ENCODE data around the gene WFDC2.

WFDC2 gene

GRCh38 chr20:45497971-45498494 lies 28.5 kb downstream of the WFDC2 start:
- POLR2A ChIA-PET, result no interaction called here
- no peaks in the 10 kb centered on the region for H3K4me1 ChIP-seq (ENCODE audit: control insufficient read depth, insufficient read depth, low read length)
- no peaks in the 10 kb centered on the region for H3K36me3 ChIP-seq (ENCODE audit: control insufficient read depth in 2 of 2, insufficient read depth in 1 of 2, low read length in 2 of 2)
- no peak overlapping the region for H3K4me3 ChIP-seq (ENCODE audit: low read depth, low read length)
- H3K9me3 ChIP-seq (ENCODE audit: control insufficient read depth, insufficient read depth, low read depth, low read length), result no peaks in the 10 kb centered on the region
- CTCF ChIA-PET, result interaction anchor here (1.1 kb wide), 1 partner anchor 12 kb away, joined by 5 read pairs; no protein-coding TSS in a partner anchor
- no peak overlapping the region for H3K27ac ChIP-seq (ENCODE audit: extremely low read depth, low read depth, low read length)
- no peak for TF ChIP-seq ZNF335 (tag by site-specific recombination; conservative IDR thresholded peaks at IDR 0.05)
- TF ChIP-seq ZIC2 (tag by site-specific recombination; IDR thresholded peaks at IDR 0.05), result 0 out of 2 replicates have a peak, but pooled peaks have one; percentile 30

DNA sequence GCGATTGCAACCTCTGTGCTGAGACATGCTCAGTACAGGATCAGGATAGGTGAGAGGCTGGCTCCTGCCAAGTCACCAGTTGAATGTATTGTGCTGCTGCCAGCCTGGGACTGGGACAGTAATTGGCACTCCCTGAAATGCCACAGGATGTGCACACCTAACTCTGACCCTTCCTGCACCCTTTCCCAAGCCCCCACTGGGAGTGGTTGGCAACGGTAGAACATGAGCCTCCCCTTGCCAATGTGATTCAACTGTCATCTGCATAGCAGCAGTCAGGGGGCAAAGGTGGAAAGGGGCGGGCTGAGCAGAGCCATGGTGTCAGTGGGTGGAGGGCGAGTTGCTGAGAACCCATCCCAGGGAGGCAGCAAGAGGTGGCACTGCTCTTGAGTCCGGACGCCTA lies 30.5 kb downstream of the WFDC2 start:
- POLR2A ChIA-PET, result no interaction called here
- H3K4me3 ChIP-seq (ENCODE audit: low read depth, low read length), result no peak overlapping the region
- no peaks in the 10 kb centered on the region for H3K9me3 ChIP-seq (ENCODE audit: control insufficient read depth, insufficient read depth, low read depth, low read length)
- CTCF ChIA-PET, result interaction anchor here (0.6 kb wide), 1 partner anchor 336 kb away, joined by 4 read pairs; no protein-coding TSS in a partner anchor
- H3K27ac ChIP-seq (ENCODE audit: extremely low read depth, low read depth, low read length), result no peak overlapping the region
- H3K36me3 ChIP-seq (ENCODE audit: control insufficient read depth in 2 of 2, insufficient read depth in 1 of 2, low read length in 2 of 2), result no peaks in the 10 kb centered on the region
- no peaks in the 10 kb centered on the region for H3K4me1 ChIP-seq (ENCODE audit: control insufficient read depth, insufficient read depth, low read length)
- no peak for TF ChIP-seq KLF1 (tag by site-specific recombination; IDR thresholded peaks at IDR 0.05)
- TF ChIP-seq KLF10 (tag by site-specific recombination; IDR thresholded peaks at IDR 0.05), result no peak
- TF ChIP-seq, protein P1, sequence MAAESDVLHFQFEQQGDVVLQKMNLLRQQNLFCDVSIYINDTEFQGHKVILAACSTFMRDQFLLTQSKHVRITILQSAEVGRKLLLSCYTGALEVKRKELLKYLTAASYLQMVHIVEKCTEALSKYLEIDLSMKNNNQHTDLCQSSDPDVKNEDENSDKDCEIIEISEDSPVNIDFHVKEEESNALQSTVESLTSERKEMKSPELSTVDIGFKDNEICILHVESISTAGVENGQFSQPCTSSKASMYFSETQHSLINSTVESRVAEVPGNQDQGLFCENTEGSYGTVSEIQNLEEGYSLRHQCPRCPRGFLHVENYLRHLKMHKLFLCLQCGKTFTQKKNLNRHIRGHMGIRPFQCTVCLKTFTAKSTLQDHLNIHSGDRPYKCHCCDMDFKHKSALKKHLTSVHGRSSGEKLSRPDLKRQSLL (tag by site-specific recombination; IDR thresholded peaks at IDR 0.05), result no peak
- no peak for TF ChIP-seq ZNF48 (tag by site-specific recombination; IDR thresholded peaks at IDR 0.05)
- TF ChIP-seq ZNF610 (tag by site-specific recombination; IDR thresholded peaks at IDR 0.05; ENCODE audit: borderline replicate concordance), result no peak
- TF ChIP-seq ZBTB49 (tag by site-specific recombination; IDR thresholded peaks at IDR 0.05; ENCODE audit: low read depth), result no peak
- no peak for TF ChIP-seq GFI1B (tag by site-specific recombination; IDR thresholded peaks at IDR 0.05)
- TF ChIP-seq ZNF785 (tag by site-specific recombination; IDR thresholded peaks at IDR 0.05), result no peak

- POLR2A ChIA-PET, result no interaction called here
- CTCF ChIA-PET, result interaction anchor here (0.7 kb wide), 1 partner anchor 339 kb away, joined by 3 read pairs; no protein-coding TSS in a partner anchor
- no peaks in the 10 kb centered on the region for H3K9me3 ChIP-seq (ENCODE audit: control insufficient read depth, insufficient read depth, low read depth, low read length)
- TF ChIP-seq SCRT2 (tag by site-specific recombination; IDR thresholded peaks at IDR 0.05) (peak; percentile 83), ZNF24 (tag by site-specific recombination; IDR thresholded peaks at IDR 0.05) (no peak)
- H3K36me3 ChIP-seq (ENCODE audit: control insufficient read depth in 2 of 2, insufficient read depth in 1 of 2, low read length in 2 of 2), result no peaks in the 10 kb centered on the region
- no peak overlapping the region for H3K27ac ChIP-seq (ENCODE audit: extremely low read depth, low read depth, low read length)
- no peaks in the 10 kb centered on the region for H3K4me1 ChIP-seq (ENCODE audit: control insufficient read depth, insufficient read depth, low read length)
- H3K4me3 ChIP-seq (ENCODE audit: low read depth, low read length), result no peak overlapping the region
Measured at GRCh38 chr20:45501600-45501999, 32.0 kb downstream of the WFDC2 start.

DNA sequence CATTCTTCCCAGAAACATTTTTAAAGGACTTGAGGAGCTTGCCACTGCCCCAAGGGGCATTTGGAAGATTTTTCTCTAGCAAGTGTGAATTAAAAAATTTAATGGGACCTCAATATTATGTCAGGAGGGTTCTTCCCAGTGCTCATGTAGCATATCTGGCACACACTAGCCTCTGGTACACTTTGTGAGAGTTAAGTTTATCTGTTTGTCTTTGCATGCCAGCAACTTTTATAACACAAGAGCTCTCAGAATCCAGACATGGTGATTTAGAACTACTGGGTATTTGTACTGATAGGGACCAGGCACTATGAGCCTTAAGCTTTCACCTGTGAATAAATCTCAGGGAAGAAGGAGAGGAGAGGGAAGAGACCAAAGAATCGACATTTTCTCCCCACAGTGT lies 33.0 kb downstream of the WFDC2 start:
- ChIA-PET CTCF (interaction anchor here (0.6 to 1.0 kb wide), 5 partner anchors 15 to 324 kb away, joined by 3 read pairs; no protein-coding TSS in a partner anchor), POLR2A (no interaction called here)
- no peaks in the 10 kb centered on the region for H3K36me3 ChIP-seq (ENCODE audit: control insufficient read depth in 2 of 2, insufficient read depth in 1 of 2, low read length in 2 of 2)

More for the DNA sequence above, 33.0 kb downstream of the WFDC2 start:
- H3K4me1 ChIP-seq (ENCODE audit: control insufficient read depth, insufficient read depth, low read length), result no peaks in the 10 kb centered on the region
- H3K9me3 ChIP-seq (ENCODE audit: control insufficient read depth, insufficient read depth, low read depth, low read length), result no peaks in the 10 kb centered on the region
- no peak for TF ChIP-seq ZNF664 (tag by site-specific recombination; IDR thresholded peaks at IDR 0.05)
- TF ChIP-seq ZNF707 (tag by site-specific recombination; IDR thresholded peaks at IDR 0.05), result no peak
- no peak for TF ChIP-seq ZBTB17 (tag by site-specific recombination; IDR thresholded peaks at IDR 0.05)
- TF ChIP-seq ZNF266 (tag by site-specific recombination; IDR thresholded peaks at IDR 0.05; ENCODE audit: low read depth), result no peak
- no peak for TF ChIP-seq HOXD13 (CRISPR knock-in tag; IDR thresholded peaks at IDR 0.05; ENCODE audit: borderline replicate concordance)
- H3K4me3 ChIP-seq (ENCODE audit: low read depth, low read length), result no peak overlapping the region
- H3K27ac ChIP-seq (ENCODE audit: extremely low read depth, low read depth, low read length), result no peak overlapping the region
